Glutamatergic neuron (in vitro differentiated cells): ENCODE results near the gene LITAFD. TPM values are rescaled to one million over a fixed set of nuclear protein-coding genes. Genes with fewer than 3 reads are reported as not detected.

Source experiments
- DNase-seq: peaks from one replicate; pipeline ENCODE4 v3.0.0; 2022
- H3K27ac Mint-ChIP-seq: one replicate; pipeline ENCODE4 v1.8.0; 2020; ENCODE audit warnings: mild to moderate bottlenecking, mixed read lengths, inconsistent platforms; ENCODE audit not compliant: unreplicated experiment
- H3K27me3 Mint-ChIP-seq: one replicate; pipeline ENCODE4 v1.8.0; 2020; ENCODE audit warnings: mild to moderate bottlenecking, moderate library complexity, mixed read lengths, inconsistent platforms; ENCODE audit not compliant: unreplicated experiment
- H3K36me3 Mint-ChIP-seq: one replicate; pipeline ENCODE4 v1.8.0; 2020; ENCODE audit warnings: mild to moderate bottlenecking, mixed read lengths, inconsistent platforms; ENCODE audit not compliant: unreplicated experiment
- H3K4me1 Mint-ChIP-seq: one replicate; pipeline ENCODE4 v1.8.0; 2020; ENCODE audit warnings: mild to moderate bottlenecking, low read depth, mixed read lengths, inconsistent platforms; ENCODE audit not compliant: unreplicated experiment
- H3K4me3 Mint-ChIP-seq: one replicate; pipeline ENCODE4 v1.8.0; 2020; ENCODE audit warnings: mild to moderate bottlenecking, mixed read lengths, inconsistent platforms; ENCODE audit not compliant: unreplicated experiment
- H3K9me3 Mint-ChIP-seq: one replicate; pipeline ENCODE4 v1.8.0; 2020; ENCODE audit warnings: mild to moderate bottlenecking, moderate library complexity, mixed read lengths, inconsistent platforms; ENCODE audit not compliant: unreplicated experiment
- total RNA-seq: library from RNA; stranded (reverse); fragmentation: NEBNext Ultra II Directional; extraction: Animal tissue kit (Norgen Biotek cat#: 25700); gene quantifications from one replicate; pipeline ENCODE4 v1.2.1, GENCODE V29; 2021; ENCODE audit not compliant: unreplicated experiment
- TF ChIP-seq, protein P1 (sequence below): fragments of 200-600 bp; sonication (generic); IDR thresholded peaks from one replicate; pipeline ENCODE4 v1.5.0; 2021; ENCODE audit not compliant: partially characterized antibody, unreplicated experiment

LITAFD gene
- total RNA-seq, 1 donor from 2014 or later: not detected

DNA sequence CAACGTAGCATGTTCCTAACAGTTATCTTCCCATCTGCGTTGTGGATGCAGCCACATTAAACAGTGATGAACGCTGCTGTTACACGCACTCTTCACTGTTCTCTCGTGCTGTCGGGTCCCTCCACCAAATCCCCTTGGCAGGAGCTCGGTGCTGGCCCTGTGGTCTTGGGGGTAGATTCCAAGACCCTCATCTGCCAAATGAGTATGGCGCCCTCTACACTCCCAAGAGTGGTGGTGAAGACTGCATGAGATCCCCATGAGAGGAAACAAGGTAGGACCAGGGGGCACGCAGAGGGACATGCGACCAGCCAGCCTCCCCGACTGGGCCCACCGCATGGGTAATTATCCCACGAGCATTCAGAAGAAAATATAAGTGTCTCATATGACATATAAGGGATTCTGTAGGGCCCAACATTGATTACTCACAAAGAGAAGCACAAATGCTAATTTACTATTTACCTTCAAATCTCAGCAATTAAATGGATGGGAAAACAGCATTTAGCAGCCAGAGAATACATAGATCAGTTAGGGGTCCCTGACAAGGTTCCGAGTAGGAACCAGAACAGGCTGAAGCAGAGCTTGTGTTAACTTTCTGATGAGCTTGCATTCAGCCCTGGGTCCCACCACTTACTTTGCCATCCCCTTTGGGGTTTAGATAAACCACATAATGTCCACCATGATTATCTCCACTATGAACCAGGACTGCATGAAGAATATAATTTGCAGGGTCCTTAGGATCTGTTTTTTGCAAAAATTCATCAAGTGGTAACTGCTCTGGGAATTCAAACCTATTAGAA lies 23.8 kb downstream of the LITAFD start:
- no peak overlapping the region for H3K27ac Mint-ChIP-seq
- TF ChIP-seq, protein P1, sequence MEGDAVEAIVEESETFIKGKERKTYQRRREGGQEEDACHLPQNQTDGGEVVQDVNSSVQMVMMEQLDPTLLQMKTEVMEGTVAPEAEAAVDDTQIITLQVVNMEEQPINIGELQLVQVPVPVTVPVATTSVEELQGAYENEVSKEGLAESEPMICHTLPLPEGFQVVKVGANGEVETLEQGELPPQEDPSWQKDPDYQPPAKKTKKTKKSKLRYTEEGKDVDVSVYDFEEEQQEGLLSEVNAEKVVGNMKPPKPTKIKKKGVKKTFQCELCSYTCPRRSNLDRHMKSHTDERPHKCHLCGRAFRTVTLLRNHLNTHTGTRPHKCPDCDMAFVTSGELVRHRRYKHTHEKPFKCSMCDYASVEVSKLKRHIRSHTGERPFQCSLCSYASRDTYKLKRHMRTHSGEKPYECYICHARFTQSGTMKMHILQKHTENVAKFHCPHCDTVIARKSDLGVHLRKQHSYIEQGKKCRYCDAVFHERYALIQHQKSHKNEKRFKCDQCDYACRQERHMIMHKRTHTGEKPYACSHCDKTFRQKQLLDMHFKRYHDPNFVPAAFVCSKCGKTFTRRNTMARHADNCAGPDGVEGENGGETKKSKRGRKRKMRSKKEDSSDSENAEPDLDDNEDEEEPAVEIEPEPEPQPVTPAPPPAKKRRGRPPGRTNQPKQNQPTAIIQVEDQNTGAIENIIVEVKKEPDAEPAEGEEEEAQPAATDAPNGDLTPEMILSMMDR: no peak
- H3K9me3 Mint-ChIP-seq: peaks cover 6% of the 10 kb centered on the region
- no peaks in the 10 kb centered on the region for H3K36me3 Mint-ChIP-seq
- H3K4me1 Mint-ChIP-seq: peaks cover 2% of the 10 kb centered on the region
- no peak for DNase-seq
- no peak overlapping the region for H3K4me3 Mint-ChIP-seq
- no peaks in the 10 kb centered on the region for H3K27me3 Mint-ChIP-seq

DNA sequence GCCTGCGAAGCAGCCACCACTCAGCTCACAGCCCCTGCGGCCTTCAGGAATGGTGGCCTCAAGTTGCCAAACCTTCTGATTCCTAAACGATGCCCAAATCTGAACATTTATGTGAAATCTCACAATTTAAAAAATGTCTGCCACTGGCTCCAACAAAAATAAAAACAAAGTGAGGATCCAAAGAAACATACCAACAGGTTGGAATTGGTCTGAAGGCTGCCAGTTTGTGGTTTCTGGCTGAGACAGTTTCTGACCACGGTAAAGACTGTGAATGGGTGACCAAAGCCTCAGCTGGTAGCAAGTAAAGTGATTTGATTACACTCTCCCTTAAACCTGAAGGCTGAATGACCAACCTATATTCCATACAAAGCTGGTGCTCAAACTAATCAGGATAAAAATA lies 24.9 kb downstream of the LITAFD start:
- TF ChIP-seq, protein P1: no peak
- peaks cover 8% of the 10 kb centered on the region for H3K9me3 Mint-ChIP-seq
- no peak for DNase-seq
- H3K4me1 Mint-ChIP-seq: peaks cover 2% of the 10 kb centered on the region
- no peaks in the 10 kb centered on the region for H3K27me3 Mint-ChIP-seq
- H3K27ac Mint-ChIP-seq: no peak overlapping the region
- no peaks in the 10 kb centered on the region for H3K36me3 Mint-ChIP-seq
- H3K4me3 Mint-ChIP-seq: no peak overlapping the region

DNA sequence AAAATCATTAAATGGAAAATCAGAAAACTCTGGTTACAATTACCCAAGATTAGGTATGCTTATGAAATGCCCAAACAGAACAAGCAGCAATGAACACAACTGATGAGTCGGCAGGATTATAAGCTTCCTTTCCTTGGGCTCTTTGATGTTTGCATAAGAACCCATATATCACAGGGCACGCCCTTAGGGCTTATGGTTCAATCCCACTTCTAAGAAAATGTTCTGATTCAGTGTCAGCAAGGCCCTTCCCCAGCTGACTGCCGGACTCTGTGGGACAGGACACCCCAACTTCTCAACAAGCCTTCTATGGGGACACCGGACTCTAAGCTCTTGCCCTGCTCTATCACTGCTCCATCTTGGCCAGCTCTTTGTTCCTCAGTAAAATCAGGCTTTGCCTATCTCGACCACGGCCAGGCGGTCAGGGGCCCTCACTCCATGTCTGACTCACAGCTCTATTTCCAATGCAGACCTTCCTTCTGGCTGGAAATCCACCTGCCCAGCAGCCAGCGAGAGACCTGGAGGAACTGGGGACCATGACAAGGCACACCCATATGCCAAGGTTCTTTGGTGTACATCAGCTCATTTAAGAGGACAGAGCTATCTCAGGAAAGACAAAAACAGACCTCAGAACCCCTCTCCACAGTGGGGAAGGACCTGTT lies 26.8 kb downstream of the LITAFD start:
- TF ChIP-seq, protein P1: no peak
- H3K27me3 Mint-ChIP-seq: no peaks in the 10 kb centered on the region
- DNase-seq: no peak
- no peak overlapping the region for H3K4me3 Mint-ChIP-seq
- peaks cover 2% of the 10 kb centered on the region for H3K4me1 Mint-ChIP-seq
- H3K9me3 Mint-ChIP-seq: peaks cover 10% of the 10 kb centered on the region
- peak overlapping the region; percentile 59 for H3K27ac Mint-ChIP-seq
- H3K36me3 Mint-ChIP-seq: no peaks in the 10 kb centered on the region

DNA sequence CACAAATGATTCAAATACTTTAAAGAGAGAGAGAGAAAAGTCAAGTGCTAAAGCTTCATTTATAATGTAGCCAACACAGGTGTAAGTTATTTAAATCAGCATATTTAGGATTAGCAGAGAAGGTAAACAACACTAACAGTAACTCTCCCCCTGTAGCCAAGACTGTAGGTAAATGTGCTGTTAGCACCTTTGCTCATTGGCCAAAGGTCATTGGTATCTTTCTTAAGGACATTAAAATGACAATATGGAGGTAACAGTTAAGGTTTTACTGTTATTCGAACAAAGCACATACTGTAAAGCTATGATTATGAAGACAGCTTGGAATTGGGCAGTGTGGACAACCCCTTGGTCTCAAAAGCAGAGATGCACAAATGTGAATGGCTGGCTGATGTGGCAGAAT lies 28.7 kb downstream of the LITAFD start:
- peaks cover 2% of the 10 kb centered on the region for H3K27me3 Mint-ChIP-seq
- peaks cover 2% of the 10 kb centered on the region for H3K4me1 Mint-ChIP-seq
- no peak overlapping the region for H3K27ac Mint-ChIP-seq
- DNase-seq: no peak
- H3K4me3 Mint-ChIP-seq: no peak overlapping the region
- no peaks in the 10 kb centered on the region for H3K36me3 Mint-ChIP-seq
- peaks cover 9% of the 10 kb centered on the region for H3K9me3 Mint-ChIP-seq
- TF ChIP-seq, protein P1: no peak

DNA sequence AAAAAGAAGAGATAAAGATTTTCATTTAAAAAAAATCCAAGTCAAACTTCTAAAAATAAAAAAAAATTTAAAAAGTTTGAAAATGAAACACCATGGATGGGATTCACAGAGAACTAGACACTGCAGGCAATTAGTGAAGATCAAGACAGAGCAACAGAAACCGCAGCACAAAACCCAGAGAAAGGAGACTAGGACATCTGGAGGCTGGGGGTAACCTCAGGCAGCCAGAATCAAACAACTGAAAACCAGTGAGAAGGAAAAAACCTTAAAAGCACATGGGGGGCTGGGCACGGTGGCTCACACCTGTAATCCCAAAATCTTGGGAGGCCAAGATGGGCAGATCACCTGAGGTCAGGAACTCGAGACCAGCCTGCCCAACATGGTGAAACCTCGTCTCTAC lies 30.6 kb downstream of the LITAFD start:
- H3K4me3 Mint-ChIP-seq: no peak overlapping the region
- no peaks in the 10 kb centered on the region for H3K36me3 Mint-ChIP-seq
- H3K27ac Mint-ChIP-seq: no peak overlapping the region
- no peak for DNase-seq
- peaks cover 3% of the 10 kb centered on the region for H3K4me1 Mint-ChIP-seq
- H3K9me3 Mint-ChIP-seq: peaks cover 9% of the 10 kb centered on the region
- peaks cover 4% of the 10 kb centered on the region for H3K27me3 Mint-ChIP-seq
- TF ChIP-seq, protein P1: no peak
